Heart left ventricle (tissue), 16 donors: ENCODE results near the gene EEF1A2. TPM values are rescaled to one million over a fixed set of nuclear protein-coding genes. Genes with fewer than 3 reads are reported as not detected.

Experiments used
- ATAC-seq, 4 donors: fragments of 200-7000 bp; cut with Tn5 transposase; one replicate each; pipeline ENCODE4 v1.9.1; 2020 to 2022; ENCODE audit warnings: moderate library complexity in 4 of 4, mild to moderate bottlenecking in 3 of 4, moderate number of reproducible peaks in 1 of 4
- DNase-seq, 5 donors: peaks; one replicate each; pipeline ENCODE4 v3.0.0-alpha.2; 2020
- H3K27ac ChIP-seq, 12 donors: fragments of 200-600 bp; sonication (generic) in 4 of 12; one replicate each; pipeline versions ENCODE4 v1.5.0 to v1.8.0; 2016 to 2022; ENCODE audit warnings: mild to moderate bottlenecking in 2 of 12
- H3K27me3 ChIP-seq, 9 donors: fragments of 200-600 bp; sonication (generic) in 2 of 9; one replicate each; pipeline versions ENCODE4 v1.5.1 to v1.8.0; 2016 to 2022; ENCODE audit warnings: mild to moderate bottlenecking in 3 of 9
- H3K36me3 ChIP-seq, 9 donors: fragments of 200-600 bp; sonication (generic) in 2 of 9; one replicate each; pipeline versions ENCODE4 v1.5.0 to v1.8.0; 2018 to 2022; ENCODE audit warnings: mild to moderate bottlenecking in 2 of 9
- H3K4me1 ChIP-seq, 12 donors: fragments of 200-600 bp; sonication (generic) in 4 of 12; one replicate each; pipeline versions ENCODE4 v1.5.0 to v1.8.0; 2016 to 2022; ENCODE audit warnings: mild to moderate bottlenecking in 3 of 12
- H3K4me3 ChIP-seq, 12 donors: fragments of 200-600 bp; sonication (generic) in 4 of 12; one replicate each; pipeline versions ENCODE4 v1.5.0 to v1.8.0; 2017 to 2022; ENCODE audit warnings: mild to moderate bottlenecking in 9 of 12, moderate library complexity in 4 of 12
- H3K9me3 ChIP-seq, 12 donors: fragments of 200-600 bp; sonication (generic) in 4 of 12; one replicate each; pipeline versions ENCODE4 v1.5.0 to v1.8.0; 2016 to 2022; ENCODE audit warnings: mild to moderate bottlenecking in 1 of 12
- POLR2A ChIP-seq, 2 donors: fragments of 450-650 bp; IDR thresholded peaks; one replicate each; pipeline ENCODE4 v1.6.1; 2017; ENCODE audit warnings: antibody characterized with exemption in 2 of 2, mild to moderate bottlenecking in 2 of 2, moderate library complexity in 2 of 2
- WGBS, 4 donors: extraction: QIAGEN DNeasy Blood & Tissue Kit in 2 of 4; methylation state at CpG; one replicate each; pipeline versions ENCODE4 v1.1.5 to v1.1.7; 2013 to 2018; 5-methylcytosine and 5-hydroxymethylcytosine counted together
- intact Hi-C, 10 donors: fragments of 100-400 bp; cut with DNase I; formaldehyde crosslinking; loops; one replicate each; pipeline versions ENCODE4 v1.11.1 to v1.14.2; 2022
- polyA plus RNA-seq, 2 donors: library from polyadenylated mRNA; stranded (reverse); fragments of 200-250 nt; gene quantifications; one replicate each; pipeline ENCODE4 v1.2.3, GENCODE V29; 2013
- total RNA-seq, 9 donors: library from RNA; depleted of rRNA in 2 of 9; stranded (reverse); fragments of >200 nt in 2 of 9; fragmentation: NEBNext Ultra II Directional in 3 of 9; extraction: Animal tissue kit (Norgen Biotek cat#: 25700) in 3 of 9; gene quantifications; one replicate each; pipeline versions ENCODE4 v1.1.0 to v1.2.4, GENCODE V29; 2016 to 2023
- TF ChIP-seq, protein P1 (sequence below), 12 donors: fragments of 200-600 bp; sonication (generic) in 4 of 12; IDR thresholded peaks; one replicate each; pipeline versions ENCODE4 v1.5.0 to v1.8.0; 2018 to 2022; ENCODE audit warnings: antibody characterized with exemption in 12 of 12, mild to moderate bottlenecking in 5 of 12
- donor health status: ischemic (EF 13 %, LVEDD 7.1; RV severe dilation, severe dysfunction).
- donor health status: healthy with polysubstance abuse.
- donor health status: DM: no; HTN: yes; CAD: no.
- donor health status: DM: no; HTN: no; CAD: no.
- donor health status: ischemic (EF 25% LVEDD 6.9; RV normal size, moderate dysfunction).
- donor health status: ischemic (EF 25% LVEDD 5.7; RV mildly dilated, moderate dysfunction).
- donor health status: healthy.
- donor health status: DM: yes; HTN: yes; CAD: no.
- donor health status: ischemic (EF 35%, LVEDD 5.7; RV mildly dilated, moderate dysfunction).
- donor health status: nonischemic (EF 11% LVEDD 7.7; RV severe dilation, severe dysfunction).
- donor health status: DM: yes; HTN: yes; CAD: no.
- donor health status: PGD.
- donor health status: ischemic (EF 29% LVEDD 5.4; RV normal size, mild dysfunction).
- donor health status: nonischemic (EF 23%, LVEDD 6.1; RV moderate dilation, normal function).

The EEF1A2 gene
- total and polyA plus RNA-seq, 11 donors = 791 to 1,794 (median 1,345) TPM

- no peak overlapping the region for H3K27ac ChIP-seq
- WGBS, 4 donors = 71 to 77% (median 74%) methylated on average over 9 to 22 of the region's 22 CpGs
- intact Hi-C loops = no loop called here
- peaks cover 27 to 89% (median 43%) of the 10 kb centered on the region in 9 donors for H3K27me3 ChIP-seq
- DNase-seq = no peak
- no peaks in the 10 kb centered on the region for H3K9me3 ChIP-seq
- no peak for ATAC-seq
- H3K4me3 ChIP-seq = no peak overlapping the region
- TF ChIP-seq, protein P1, sequence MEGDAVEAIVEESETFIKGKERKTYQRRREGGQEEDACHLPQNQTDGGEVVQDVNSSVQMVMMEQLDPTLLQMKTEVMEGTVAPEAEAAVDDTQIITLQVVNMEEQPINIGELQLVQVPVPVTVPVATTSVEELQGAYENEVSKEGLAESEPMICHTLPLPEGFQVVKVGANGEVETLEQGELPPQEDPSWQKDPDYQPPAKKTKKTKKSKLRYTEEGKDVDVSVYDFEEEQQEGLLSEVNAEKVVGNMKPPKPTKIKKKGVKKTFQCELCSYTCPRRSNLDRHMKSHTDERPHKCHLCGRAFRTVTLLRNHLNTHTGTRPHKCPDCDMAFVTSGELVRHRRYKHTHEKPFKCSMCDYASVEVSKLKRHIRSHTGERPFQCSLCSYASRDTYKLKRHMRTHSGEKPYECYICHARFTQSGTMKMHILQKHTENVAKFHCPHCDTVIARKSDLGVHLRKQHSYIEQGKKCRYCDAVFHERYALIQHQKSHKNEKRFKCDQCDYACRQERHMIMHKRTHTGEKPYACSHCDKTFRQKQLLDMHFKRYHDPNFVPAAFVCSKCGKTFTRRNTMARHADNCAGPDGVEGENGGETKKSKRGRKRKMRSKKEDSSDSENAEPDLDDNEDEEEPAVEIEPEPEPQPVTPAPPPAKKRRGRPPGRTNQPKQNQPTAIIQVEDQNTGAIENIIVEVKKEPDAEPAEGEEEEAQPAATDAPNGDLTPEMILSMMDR (IDR thresholded peaks at IDR 0.05) = no peak
- no peak for TF ChIP-seq POLR2A (IDR thresholded peaks at IDR 0.05)
- peaks cover 0 to 17% (median 6%) of the 10 kb centered on the region in 12 donors for H3K4me1 ChIP-seq
- no peaks in the 10 kb centered on the region for H3K36me3 ChIP-seq
Observed at GRCh38 chr20:63469019-63469712, 29.7 kb downstream of the EEF1A2 start.

DNA sequence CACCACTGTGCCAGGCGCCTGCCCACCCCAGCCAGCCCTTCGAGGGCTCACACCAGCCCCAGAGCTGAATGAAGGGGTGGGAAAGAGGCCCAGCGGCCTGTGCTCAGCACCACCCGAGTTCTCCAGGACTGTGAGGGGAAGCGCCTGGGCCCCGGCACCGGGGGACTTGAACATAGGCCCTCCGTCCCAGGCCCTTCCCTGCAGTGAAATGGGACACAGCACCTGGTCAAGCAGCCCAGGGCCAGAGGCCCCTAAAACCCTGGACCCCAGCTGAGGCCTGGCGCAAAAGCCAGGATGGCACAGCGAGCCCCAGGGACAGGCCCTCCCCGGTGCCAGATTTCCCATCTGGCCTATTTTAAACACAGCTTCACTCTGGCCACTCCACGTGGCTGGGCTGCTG is 30.5 kb downstream of the EEF1A2 start:
- peaks cover 0 to 17% (median 6%) of the 10 kb centered on the region in 12 donors for H3K4me1 ChIP-seq
- 77 to 81% (median 80%) methylated on average over 11 to 12 of the region's 12 CpGs for WGBS, 4 donors
- no peak for DNase-seq

GRCh38 chr20:63467294-63468083 is 31.4 kb downstream of the EEF1A2 start:
- Histone ChIP-seq H3K4me3 (no peak overlapping the region), H3K9me3 (no peaks in the 10 kb centered on the region), H3K27ac (no peak overlapping the region), H3K27me3 (peaks cover 14 to 93% (median 34%) of the 10 kb centered on the region in 9 donors), H3K4me1 (peaks cover 0 to 16% (median 6%) of the 10 kb centered on the region in 12 donors), H3K36me3 (no peaks in the 10 kb centered on the region)
- WGBS, 4 donors = 73 to 77% (median 74%) methylated on average over 18 to 19 of the region's 19 CpGs
- intact Hi-C loops = no loop called here
- DNase-seq = no peak
- no peak for ATAC-seq
- TF ChIP-seq, protein P1 (IDR thresholded peaks at IDR 0.05) = no peak
- no peak for TF ChIP-seq POLR2A (IDR thresholded peaks at IDR 0.05)

More for the DNA sequence above, 30.5 kb downstream of the EEF1A2 start:
- intact Hi-C loops = no loop called here
- Histone ChIP-seq H3K4me3 (no peak overlapping the region), H3K27me3 (peaks cover 19 to 89% (median 35%) of the 10 kb centered on the region in 9 donors), H3K36me3 (no peaks in the 10 kb centered on the region), H3K9me3 (no peaks in the 10 kb centered on the region), H3K27ac (no peak overlapping the region)
- TF ChIP-seq, protein P1 (IDR thresholded peaks at IDR 0.05) = no peak
- no peak for TF ChIP-seq POLR2A (IDR thresholded peaks at IDR 0.05)
- ATAC-seq = no peak

DNA sequence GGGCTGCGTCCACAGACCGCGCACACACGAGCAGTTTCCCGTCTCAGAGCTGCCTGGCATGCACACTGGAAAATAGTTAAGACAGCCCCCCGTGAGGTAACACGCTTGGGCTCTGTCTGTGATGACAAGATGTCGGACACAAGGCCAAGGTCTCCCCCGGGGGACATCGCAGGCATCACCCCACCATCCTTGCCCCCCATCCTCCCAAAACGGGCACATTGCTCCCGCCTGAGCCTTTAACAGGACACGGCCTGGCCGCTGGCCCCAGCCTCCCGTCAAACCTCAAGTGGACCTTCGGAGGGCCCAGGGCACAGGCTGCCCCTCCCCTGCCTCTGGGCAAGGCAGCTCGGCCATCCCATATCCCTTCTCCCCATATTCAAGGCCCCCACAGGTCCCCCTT is 32.0 kb downstream of the EEF1A2 start:
- Histone ChIP-seq H3K4me1 (peaks cover 0 to 9% (median 3%) of the 10 kb centered on the region in 12 donors), H3K9me3 (no peaks in the 10 kb centered on the region), H3K36me3 (no peaks in the 10 kb centered on the region), H3K27me3 (peaks cover 9 to 92% (median 31%) of the 10 kb centered on the region in 9 donors), H3K27ac (no peak overlapping the region), H3K4me3 (no peak overlapping the region)
- 85 to 94% (median 89%) methylated on average over 17 of the region's 17 CpGs for WGBS, 4 donors
- ATAC-seq (no peak), DNase-seq (no peak)
- intact Hi-C loops = no loop called here
- no peak for TF ChIP-seq POLR2A (IDR thresholded peaks at IDR 0.05)
- TF ChIP-seq, protein P1 (IDR thresholded peaks at IDR 0.05) = no peak
